ENCODE data around the gene HEXA.

The HEXA gene

GRCh38 chr15:72319985-72320671 lies 55.7 kb downstream of the HEXA start, which contains the start of gene CELF6:
Gene CELF6, minus strand, starts transcription at chr15:72320157. Its CDS starts 283 bp downstream, at chr15:72319874.
- DNase-seq (ENCODE audit: low read depth in 2 of 2, low spot score in 1 of 2): peak; percentile 37 to 63

- peak in 1 of 2 donors; percentile 5 for DNase-seq (ENCODE audit: low read depth in 2 of 2, low spot score in 1 of 2)
These were observed 56.3 kb downstream of the HEXA start for GRCh38 chr15:72319360-72319984.

- no peak for DNase-seq (ENCODE audit: low read depth in 2 of 2, low spot score in 1 of 2)
These were observed 57.3 kb downstream of the HEXA start for GRCh38 chr15:72318408-72318942.

DNA sequence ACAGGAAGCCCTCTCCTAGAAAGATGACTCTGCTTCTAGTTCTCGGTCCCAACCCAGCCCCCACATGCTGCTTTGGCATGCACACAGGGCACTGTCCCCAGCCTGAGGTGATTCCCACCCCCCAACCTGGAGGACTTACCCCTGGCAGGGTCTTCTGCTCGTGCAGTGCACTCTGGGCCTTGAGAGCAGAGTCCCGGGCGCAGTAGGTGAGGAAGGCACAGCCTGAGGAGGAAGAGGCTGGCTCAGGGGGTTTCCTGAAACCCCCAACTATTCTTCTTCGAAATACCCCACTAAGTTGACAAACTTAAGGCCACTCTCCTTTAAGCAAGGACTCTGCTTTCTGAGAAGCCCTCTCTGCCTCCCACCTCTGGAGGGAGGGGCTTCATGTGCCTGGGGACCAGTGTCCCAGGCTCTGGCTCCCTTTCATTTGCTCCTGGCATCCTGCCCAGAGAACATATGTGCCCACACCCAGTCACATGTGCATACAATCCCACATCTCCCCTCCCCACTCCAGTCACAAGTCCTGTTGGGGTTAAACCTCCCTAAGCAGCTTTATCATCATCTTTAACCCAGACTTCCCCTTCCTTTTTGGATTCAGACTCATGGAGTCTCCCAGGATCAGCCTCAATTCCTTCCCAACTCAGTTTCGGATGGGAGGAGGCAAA lies 60.0 kb downstream of the HEXA start:
- no peak for DNase-seq (ENCODE audit: low read depth in 2 of 2, low spot score in 1 of 2)

DNA sequence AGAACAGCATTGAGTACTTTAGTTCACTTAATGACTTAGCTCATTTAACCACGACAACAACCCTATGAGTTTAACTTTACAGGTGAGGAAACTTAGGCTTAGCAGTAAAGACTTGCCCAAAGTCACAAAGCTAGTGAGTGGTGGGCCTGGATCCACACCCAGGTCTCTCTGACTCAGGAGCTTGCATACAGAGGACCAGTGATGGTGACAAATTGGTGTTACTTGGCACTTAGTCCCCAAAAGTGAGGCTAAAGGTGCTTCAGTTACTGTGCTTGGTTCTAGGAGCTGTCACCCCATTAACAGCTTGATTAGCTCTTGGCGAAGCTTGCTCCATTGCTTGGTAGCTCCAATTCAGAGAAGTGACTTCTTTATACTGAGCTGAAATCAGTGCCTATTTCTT lies 61.9 kb downstream of the HEXA start:
- DNase-seq (ENCODE audit: low read depth in 2 of 2, low spot score in 1 of 2): no peak

DNA sequence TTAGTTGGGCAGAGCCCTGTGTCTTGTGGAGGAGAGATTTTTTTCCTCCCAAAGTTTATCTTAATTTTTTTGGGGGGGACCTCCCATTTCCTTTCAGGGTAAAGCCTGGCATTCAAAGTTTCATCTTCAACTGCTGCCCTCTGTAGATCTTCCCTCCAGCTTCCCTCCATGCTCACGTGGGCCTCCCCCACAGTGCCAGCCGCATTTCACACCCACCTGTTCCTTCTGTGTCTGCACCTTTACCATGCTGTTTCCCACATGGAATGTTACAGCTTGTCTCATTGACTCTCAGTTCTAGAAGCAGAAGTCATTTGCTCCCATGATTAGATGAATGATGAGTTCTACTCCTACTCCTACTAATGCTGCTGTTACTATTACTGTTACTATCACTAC lies 62.4 kb downstream of the HEXA start:
- DNase-seq (ENCODE audit: low read depth in 2 of 2, low spot score in 1 of 2): no peak

GRCh38 chr15:72312605-72313447 lies 63.0 kb downstream of the HEXA start:
- DNase-seq (ENCODE audit: low read depth in 2 of 2, low spot score in 1 of 2): peak; percentile 14 to 20

DNA sequence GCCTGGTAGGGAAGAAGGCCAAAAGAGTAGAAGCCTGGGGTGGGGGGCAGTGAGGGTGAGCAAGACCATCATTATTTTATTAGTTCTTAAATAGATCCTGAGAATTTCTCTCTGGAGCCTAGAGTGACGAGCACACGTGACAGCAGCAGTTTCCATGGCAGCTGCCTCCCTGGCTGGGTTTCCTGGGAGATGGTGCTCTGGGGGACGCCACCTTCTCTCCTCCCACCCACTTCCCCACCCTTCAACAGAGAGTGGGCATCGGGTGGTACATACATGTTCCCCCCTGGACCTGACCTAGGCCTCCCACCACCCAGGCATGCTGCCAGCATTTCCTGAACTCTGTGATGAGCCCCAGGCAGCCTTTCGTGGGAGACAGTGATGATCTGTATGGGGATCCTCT lies 68.8 kb downstream of the HEXA start:
- DNase-seq (ENCODE audit: low read depth in 2 of 2, low spot score in 1 of 2): no peak

DNA sequence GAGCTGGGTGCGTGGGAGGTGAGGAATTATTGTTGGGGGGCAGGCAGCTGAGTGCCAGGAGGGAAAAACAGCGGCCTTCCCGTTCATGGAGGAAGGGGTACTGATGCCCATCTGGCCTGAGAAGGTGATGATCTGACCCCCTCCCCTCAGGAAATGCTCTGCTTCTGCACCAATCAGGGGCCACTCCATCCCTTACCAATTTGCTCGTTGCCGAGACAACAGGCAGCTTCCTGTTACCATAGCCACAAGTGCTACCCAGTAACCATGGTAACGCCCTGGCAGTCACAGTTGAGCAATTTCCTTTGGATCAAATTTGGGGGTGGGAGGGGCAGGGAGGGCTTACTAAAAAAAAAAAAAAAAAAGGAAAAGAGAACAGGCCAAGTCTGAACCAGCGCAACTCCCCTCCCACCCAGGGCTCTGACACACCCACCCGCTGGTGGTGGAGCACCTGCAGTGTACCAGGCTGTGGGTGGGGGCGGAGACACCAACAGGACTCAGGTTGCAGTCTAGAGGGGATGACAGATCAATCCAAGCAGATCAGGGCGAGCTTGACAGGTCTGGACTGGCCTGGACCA lies 69.5 kb downstream of the HEXA start:
- peak in 1 of 2 donors; percentile 9 for DNase-seq (ENCODE audit: low read depth in 2 of 2, low spot score in 1 of 2)

DNA sequence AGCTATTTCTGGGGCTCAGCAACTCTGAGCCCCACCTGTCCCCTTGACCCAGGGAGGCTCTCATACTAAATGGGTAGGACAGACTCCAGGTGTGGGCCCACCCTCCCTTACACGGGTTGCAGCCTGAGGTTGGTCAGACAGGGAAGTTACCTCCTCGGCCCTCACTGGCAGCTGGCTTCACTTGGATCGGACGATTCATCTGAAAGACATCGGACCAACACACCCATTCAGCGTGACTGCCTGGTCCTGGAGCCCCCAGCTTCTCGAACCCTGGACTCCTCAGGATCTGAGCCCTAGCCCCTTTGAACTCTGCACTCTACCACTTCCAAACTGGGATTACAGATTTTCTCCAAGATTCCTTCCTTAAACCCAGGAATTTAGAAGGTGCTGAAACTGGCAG lies 71.2 kb downstream of the HEXA start:
- DNase-seq (ENCODE audit: low read depth in 2 of 2, low spot score in 1 of 2): no peak

GRCh38 chr15:72302955-72303354 lies 72.9 kb downstream of the HEXA start:
- no peak for DNase-seq (ENCODE audit: low read depth in 2 of 2, low spot score in 1 of 2)
